HG03039 (cell line): ENCODE measurements around the gene UGT1A8.

Experiments
- ATAC-seq: cut with Tn5 transposase; IDR thresholded peaks from one replicate; pipeline ENCODE4 v1.9.1; 2021; ENCODE audit warnings: mild to moderate bottlenecking, moderate library complexity; ENCODE audit not compliant: unreplicated experiment

Gene UGT1A8

GRCh38 chr2:233758141-233758540 lies 140.7 kb downstream of the UGT1A8 start:
- no peak for ATAC-seq

GRCh38 chr2:233758849-233759248 lies 141.4 kb downstream of the UGT1A8 start:
- no peak for ATAC-seq

GRCh38 chr2:233760043-233760442 lies 142.6 kb downstream of the UGT1A8 start, which contains the start of gene UGT1A1:
UGT1A1 (plus strand) TSS chr2:233760270; CDS start chr2:233760288, 18 bp downstream.
- ATAC-seq, result no peak

DNA sequence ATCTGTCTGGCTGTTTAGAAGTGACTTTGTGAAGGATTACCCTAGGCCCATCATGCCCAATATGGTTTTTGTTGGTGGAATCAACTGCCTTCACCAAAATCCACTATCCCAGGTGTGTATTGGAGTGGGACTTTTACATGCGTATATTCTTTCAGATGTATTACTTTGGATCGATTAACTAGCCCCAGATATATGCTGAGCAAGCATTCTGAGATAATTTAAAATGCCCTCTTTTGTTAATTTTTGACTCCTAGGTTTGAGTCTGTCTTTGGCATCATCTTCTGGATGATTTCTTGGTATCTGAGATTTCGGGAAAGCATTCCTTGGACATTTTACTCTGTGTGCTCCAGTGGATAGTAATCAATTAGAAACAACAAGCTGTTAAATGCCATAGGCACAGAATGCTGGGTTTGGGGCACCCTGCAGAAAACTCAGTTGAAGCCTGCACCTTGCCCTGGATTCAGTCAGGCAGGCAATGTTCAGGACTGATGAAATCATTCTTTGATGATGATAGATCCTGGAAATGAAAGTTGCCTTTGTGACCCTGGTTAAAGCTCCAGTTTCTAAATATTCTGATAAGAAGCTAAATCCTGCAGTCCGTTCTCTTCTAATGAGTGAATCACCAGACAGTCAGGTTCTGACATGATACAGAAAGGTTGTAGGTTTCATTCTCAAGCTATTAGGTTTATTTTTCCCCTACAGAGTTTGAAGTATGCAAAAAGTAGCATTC lies 143.8 kb downstream of the UGT1A8 start:
- no peak for ATAC-seq

- ATAC-seq, result no peak
These were observed 146.8 kb downstream of the UGT1A8 start for GRCh38 chr2:233764264-233764663.

GRCh38 chr2:233764761-233765160 lies 147.3 kb downstream of the UGT1A8 start:
- no peak for ATAC-seq

GRCh38 chr2:233766416-233766815 lies 149.0 kb downstream of the UGT1A8 start:
- no peak for ATAC-seq

DNA sequence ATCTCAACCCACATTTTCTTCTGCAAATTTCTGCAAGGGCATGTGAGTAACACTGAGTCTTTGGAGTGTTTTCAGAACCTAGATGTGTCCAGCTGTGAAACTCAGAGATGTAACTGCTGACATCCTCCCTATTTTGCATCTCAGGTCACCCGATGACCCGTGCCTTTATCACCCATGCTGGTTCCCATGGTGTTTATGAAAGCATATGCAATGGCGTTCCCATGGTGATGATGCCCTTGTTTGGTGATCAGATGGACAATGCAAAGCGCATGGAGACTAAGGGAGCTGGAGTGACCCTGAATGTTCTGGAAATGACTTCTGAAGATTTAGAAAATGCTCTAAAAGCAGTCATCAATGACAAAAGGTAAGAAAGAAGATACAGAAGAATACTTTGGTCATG lies 150.6 kb downstream of the UGT1A8 start:
- no peak for ATAC-seq

- no peak for ATAC-seq
These were observed 151.8 kb downstream of the UGT1A8 start for GRCh38 chr2:233769260-233769659.

DNA sequence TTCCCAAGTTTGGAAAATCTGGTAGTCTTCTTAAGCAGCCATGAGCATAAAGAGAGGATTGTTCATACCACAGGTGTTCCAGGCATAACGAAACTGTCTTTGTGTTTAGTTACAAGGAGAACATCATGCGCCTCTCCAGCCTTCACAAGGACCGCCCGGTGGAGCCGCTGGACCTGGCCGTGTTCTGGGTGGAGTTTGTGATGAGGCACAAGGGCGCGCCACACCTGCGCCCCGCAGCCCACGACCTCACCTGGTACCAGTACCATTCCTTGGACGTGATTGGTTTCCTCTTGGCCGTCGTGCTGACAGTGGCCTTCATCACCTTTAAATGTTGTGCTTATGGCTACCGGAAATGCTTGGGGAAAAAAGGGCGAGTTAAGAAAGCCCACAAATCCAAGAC lies 154.7 kb downstream of the UGT1A8 start:
- ATAC-seq, result no peak

GRCh38 chr2:233772583-233772982 lies 155.2 kb downstream of the UGT1A8 start:
- no peak for ATAC-seq

DNA sequence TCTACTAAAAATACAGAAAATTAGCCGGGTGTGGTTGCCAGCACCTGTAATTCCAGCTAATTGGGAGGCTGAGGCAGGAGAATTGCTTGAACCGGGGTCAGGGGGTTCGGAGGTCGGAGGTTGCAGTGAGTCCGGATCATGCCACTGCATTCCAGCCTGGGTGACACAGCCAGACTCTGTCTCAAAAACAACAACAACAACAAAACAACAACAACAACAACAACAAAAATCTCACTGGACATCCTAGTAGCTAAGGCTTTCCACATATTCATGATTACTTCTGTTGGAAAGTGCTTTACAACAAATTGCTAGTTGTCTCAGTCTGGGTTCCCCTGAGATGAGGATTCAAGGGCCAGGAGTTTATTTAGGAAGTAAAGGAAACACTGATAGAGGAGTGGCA lies 156.4 kb downstream of the UGT1A8 start:
- no peak for ATAC-seq

- ATAC-seq, result no peak
These were observed 158.0 kb downstream of the UGT1A8 start for GRCh38 chr2:233775414-233775813.

DNA sequence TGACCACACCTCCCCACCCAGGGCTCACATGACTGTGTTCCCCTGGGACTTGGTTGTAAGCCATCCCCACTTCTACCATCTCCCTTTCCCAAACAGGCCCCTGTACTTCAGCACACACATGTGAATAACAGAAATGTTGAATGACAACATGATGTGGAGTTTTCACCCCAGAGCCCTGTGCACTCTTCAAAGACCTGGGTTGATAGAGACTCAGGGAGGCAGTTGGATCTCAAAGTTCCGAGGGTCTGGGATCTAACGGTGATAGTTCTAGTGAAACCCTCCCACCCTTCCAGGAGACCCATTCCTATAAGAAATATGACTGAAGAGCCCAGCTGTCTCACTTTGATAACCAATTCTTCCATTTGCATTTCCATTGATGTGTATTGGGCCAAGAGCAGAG lies 160.6 kb downstream of the UGT1A8 start, which contains the start of gene MROH2A:
Gene MROH2A (plus strand): TSS at position 301 of the 400 bp plus-strand sequence. CDS start 1,029 bp downstream, outside the sequence.
- no peak for ATAC-seq

GRCh38 chr2:233779722-233780121 lies 162.3 kb downstream of the UGT1A8 start:
- no peak for ATAC-seq

DNA sequence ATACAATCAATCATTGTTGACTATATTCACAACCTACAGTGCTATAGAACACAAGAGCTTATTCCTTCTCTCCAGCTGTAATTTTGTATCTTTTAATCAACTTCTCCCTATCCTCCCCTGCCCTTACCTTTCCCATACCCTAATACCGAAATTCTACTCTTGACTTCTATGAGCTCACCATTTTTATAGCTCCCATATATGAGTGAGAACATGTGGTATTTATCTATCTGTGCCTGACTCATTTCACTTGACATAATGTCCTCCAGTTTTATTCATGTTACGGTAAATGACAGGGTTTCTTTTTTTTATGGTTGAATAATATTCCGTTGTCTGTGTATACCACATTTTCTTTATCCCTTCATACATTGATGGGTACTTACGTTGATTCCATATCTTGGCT lies 163.3 kb downstream of the UGT1A8 start:
- ATAC-seq, result no peak

GRCh38 chr2:233789554-233789953 lies 172.1 kb downstream of the UGT1A8 start:
- no peak for ATAC-seq

DNA sequence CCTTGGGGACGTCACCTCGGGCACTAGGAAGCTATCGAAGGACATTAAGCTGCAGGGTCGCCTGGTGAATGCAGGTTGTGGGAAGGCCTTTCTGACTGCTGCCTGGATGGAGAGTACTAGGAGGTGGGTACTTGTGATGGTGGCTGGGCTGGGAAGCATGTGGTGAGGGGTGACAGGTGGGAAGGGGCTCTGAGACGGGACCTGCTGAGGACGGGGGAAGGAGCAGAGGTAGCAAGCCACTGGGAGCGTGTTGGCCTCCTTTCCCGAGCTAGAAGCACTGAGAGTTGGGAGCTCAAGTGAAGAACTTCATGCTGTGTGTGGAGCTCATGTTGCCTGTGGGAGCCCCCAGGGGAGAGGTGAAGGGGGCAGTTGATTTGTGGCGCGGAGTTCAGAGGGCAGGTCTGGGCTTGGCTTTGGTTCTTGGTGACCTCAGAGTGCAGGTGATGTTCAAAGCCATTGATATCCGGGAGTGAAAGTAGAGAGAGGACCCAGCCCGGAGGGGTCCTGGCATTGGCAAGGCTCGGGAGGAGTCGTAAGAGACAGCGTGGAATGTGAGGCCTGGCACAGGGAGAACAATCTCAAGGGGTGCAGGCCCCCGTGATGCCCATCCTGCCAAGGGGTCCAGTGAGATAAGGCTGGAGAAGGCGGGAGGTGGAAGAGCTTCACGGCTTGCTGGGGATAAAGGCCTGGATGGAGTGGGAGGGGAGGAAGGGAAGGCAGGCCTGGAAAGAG lies 173.9 kb downstream of the UGT1A8 start:
- ATAC-seq, result no peak

DNA sequence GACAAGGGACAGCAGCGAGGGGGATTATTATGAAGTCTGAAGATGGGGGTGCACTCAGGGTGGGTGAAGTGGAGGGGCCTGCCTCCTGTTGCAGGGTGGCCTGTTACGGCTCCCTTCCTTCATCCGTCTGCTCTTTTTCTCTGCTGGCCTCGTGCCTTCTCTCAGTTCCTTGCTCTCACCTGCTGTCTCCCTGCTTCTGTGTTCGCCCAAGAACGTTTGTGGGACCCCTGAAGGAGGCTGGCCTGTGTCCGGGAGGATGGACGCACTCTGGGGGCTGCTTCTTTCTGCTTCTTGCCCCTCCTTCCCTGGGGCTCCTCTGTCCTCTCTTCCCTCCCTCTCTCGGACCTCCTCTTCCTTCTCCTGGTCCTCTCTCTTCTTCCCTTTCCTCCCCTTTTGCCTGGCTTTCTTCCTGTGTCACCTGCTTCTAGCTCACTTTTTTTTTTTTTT lies 174.5 kb downstream of the UGT1A8 start:
- ATAC-seq, result no peak

DNA sequence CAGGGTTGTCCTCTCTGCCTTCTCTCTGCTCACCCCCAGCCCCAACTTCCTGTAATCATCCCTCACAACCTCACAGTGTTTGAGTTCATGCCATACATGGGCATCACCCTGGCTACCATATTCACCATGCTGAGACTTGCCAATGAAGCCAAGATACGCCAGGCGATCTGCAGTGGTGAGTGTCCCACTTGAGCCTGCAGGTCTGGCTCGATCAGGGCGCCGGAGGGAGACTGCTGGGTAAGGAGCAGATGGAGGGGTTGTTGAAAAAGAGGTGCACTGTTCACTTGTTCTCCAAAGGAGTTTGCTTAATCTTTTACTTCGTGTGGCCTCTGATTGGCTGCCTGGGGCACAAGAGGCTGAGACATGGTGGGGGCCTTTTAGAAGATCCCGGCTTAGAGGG lies 175.3 kb downstream of the UGT1A8 start:
- ATAC-seq, result no peak

GRCh38 chr2:233793465-233794127 lies 176.2 kb downstream of the UGT1A8 start:
- no peak for ATAC-seq
